ENCODE measurements around the gene TRAPPC2. TPM values are rescaled to one million over a fixed set of nuclear protein-coding genes. Genes with fewer than 3 reads are reported as not detected.

TRAPPC2 gene
- total RNA-seq, 1 experiment from 2014 or later, result 19.5 TPM

GRCh38 chrX:13776387-13776786 is 42.0 kb upstream of the TRAPPC2 start:
- CTCF ChIA-PET, result no interaction called here
- BruUV-seq (replicated peaks), result no TSS peak
- Histone ChIP-seq H3K27ac (ENCODE audit: low read depth, low read length, poor library complexity, severe bottlenecking) (no peak overlapping the region), H3K27me3 (replicated peaks; ENCODE audit: insufficient read depth, low read depth, low read length, poor library complexity) (no peaks in the 10 kb centered on the region), H3K4me3 (ENCODE audit: low read depth, low read length, poor library complexity, severe bottlenecking) (no peak overlapping the region), H3K9me3 (ENCODE audit: low read depth, low read length, poor library complexity, severe bottlenecking) (no peaks in the 10 kb centered on the region), H3K4me1 (ENCODE audit: insufficient read depth, low read length, poor library complexity, severe bottlenecking) (no peaks in the 10 kb centered on the region), H3K36me3 (ENCODE audit: insufficient read depth, low read length, poor library complexity, severe bottlenecking) (no peaks in the 10 kb centered on the region)
- TF ChIP-seq, protein P1, sequence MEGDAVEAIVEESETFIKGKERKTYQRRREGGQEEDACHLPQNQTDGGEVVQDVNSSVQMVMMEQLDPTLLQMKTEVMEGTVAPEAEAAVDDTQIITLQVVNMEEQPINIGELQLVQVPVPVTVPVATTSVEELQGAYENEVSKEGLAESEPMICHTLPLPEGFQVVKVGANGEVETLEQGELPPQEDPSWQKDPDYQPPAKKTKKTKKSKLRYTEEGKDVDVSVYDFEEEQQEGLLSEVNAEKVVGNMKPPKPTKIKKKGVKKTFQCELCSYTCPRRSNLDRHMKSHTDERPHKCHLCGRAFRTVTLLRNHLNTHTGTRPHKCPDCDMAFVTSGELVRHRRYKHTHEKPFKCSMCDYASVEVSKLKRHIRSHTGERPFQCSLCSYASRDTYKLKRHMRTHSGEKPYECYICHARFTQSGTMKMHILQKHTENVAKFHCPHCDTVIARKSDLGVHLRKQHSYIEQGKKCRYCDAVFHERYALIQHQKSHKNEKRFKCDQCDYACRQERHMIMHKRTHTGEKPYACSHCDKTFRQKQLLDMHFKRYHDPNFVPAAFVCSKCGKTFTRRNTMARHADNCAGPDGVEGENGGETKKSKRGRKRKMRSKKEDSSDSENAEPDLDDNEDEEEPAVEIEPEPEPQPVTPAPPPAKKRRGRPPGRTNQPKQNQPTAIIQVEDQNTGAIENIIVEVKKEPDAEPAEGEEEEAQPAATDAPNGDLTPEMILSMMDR (conservative IDR thresholded peaks at IDR 0.05; ENCODE audit: low read depth, low read length), result no peak
- intact Hi-C loops (cut with micrococcal nuclease; ENCODE audit: unreplicated experiment), result no loop called here
- no peak for DNase-seq (ENCODE audit: low spot score)
- POLR2A ChIA-PET (ENCODE audit: low non-redundant PET), result no interaction called here

DNA sequence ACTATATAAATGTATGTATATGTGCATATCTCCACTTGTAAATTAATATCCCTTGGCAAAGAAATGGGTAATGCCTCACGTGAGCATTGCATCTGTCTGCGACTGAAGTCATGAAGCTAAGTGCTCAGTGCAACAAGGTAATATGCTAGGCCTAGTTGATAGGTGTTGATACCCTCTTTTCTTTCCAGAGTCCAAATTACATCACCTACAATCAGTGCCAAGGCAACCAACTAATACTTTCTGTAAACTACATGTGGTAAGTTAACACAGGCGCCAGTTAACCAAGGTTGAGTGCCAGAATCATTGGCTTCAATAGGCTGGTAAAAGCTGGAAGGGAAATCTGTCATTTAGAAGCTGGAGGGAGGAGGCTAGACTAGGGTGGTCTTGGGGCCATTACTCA is 41.4 kb upstream of the TRAPPC2 start:
- H3K4me3 ChIP-seq (ENCODE audit: low read depth, low read length, poor library complexity, severe bottlenecking), result no peak overlapping the region
- no TSS peak for BruUV-seq (replicated peaks)
- CTCF ChIA-PET, result no interaction called here
- DNase-seq (ENCODE audit: low spot score), result no peak
- intact Hi-C loops (cut with micrococcal nuclease; ENCODE audit: unreplicated experiment), result no loop called here
- H3K9me3 ChIP-seq (ENCODE audit: low read depth, low read length, poor library complexity, severe bottlenecking), result no peaks in the 10 kb centered on the region
- no peak overlapping the region for H3K27ac ChIP-seq (ENCODE audit: low read depth, low read length, poor library complexity, severe bottlenecking)
- H3K4me1 ChIP-seq (ENCODE audit: insufficient read depth, low read length, poor library complexity, severe bottlenecking), result no peaks in the 10 kb centered on the region
- TF ChIP-seq EZH2 (IDR thresholded peaks at IDR 0.05; ENCODE audit: borderline replicate concordance, low read depth, low read length, poor library complexity, severe bottlenecking), result no peak
- TF ChIP-seq, protein P1 (conservative IDR thresholded peaks at IDR 0.05; ENCODE audit: low read depth, low read length), result no peak
- no peaks in the 10 kb centered on the region for H3K36me3 ChIP-seq (ENCODE audit: insufficient read depth, low read length, poor library complexity, severe bottlenecking)
- H3K27me3 ChIP-seq (replicated peaks; ENCODE audit: insufficient read depth, low read depth, low read length, poor library complexity), result no peaks in the 10 kb centered on the region
- POLR2A ChIA-PET (ENCODE audit: low non-redundant PET), result no interaction called here

DNA sequence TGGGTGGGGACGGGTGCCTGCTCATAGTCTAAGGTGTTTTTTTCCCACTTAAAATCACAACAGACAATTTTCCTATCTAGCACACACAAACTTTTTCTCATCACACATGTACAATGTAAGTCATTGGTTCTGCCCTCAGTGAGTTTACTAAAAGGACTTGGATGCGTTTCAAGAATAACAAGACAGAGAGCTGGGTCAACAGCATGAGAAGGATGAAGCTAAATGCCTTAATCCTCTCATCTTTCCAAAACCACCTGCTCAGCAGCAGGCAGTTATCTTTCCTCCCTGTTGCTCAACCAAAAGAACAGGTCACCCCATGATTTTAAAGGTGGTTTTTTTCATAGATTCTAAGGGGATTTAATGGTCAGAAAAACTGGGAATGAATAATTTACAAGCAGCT is 40.3 kb upstream of the TRAPPC2 start:
- no peak for DNase-seq (ENCODE audit: low spot score)
- Histone ChIP-seq H3K27ac (ENCODE audit: low read depth, low read length, poor library complexity, severe bottlenecking) (no peak overlapping the region), H3K27me3 (replicated peaks; ENCODE audit: insufficient read depth, low read depth, low read length, poor library complexity) (no peaks in the 10 kb centered on the region), H3K4me3 (ENCODE audit: low read depth, low read length, poor library complexity, severe bottlenecking) (no peak overlapping the region), H3K4me1 (ENCODE audit: insufficient read depth, low read length, poor library complexity, severe bottlenecking) (no peaks in the 10 kb centered on the region), H3K9me3 (ENCODE audit: low read depth, low read length, poor library complexity, severe bottlenecking) (no peaks in the 10 kb centered on the region), H3K36me3 (ENCODE audit: insufficient read depth, low read length, poor library complexity, severe bottlenecking) (peaks cover 5% of the 10 kb centered on the region)
- ChIA-PET POLR2A (ENCODE audit: low non-redundant PET) (no interaction called here), CTCF (no interaction called here)
- BruUV-seq (replicated peaks), result no TSS peak
- TF ChIP-seq, protein P1 (conservative IDR thresholded peaks at IDR 0.05; ENCODE audit: low read depth, low read length), result no peak
- no peak for TF ChIP-seq EZH2 (IDR thresholded peaks at IDR 0.05; ENCODE audit: borderline replicate concordance, low read depth, low read length, poor library complexity, severe bottlenecking)
- intact Hi-C loops (cut with micrococcal nuclease; ENCODE audit: unreplicated experiment), result no loop called here
